ENCODE measurements around the gene EFCAB12.
"Not testable (repeated sequence)": the region's sequence is repeated elsewhere in the genome, so short reads cannot be mapped to it uniquely, and the experiment has no call there.

EFCAB12 gene

GRCh38 chr3:129404130-129404529 is 24.3 kb downstream of the EFCAB12 start:
- peaks cover 11% of the 10 kb centered on the region for H3K27me3 Mint-ChIP-seq
- H3K4me1 Mint-ChIP-seq: peaks cover 7% of the 10 kb centered on the region
- CTCF ChIA-PET: no interaction called here
- no peaks in the 10 kb centered on the region for H3K9me3 Mint-ChIP-seq
- no peak for DNase-seq
- H3K27ac Mint-ChIP-seq: no peak overlapping the region
- H3K36me3 Mint-ChIP-seq: no peaks in the 10 kb centered on the region
- no peak overlapping the region for H3K4me3 Mint-ChIP-seq

GRCh38 chr3:129403450-129403849 is 25.0 kb downstream of the EFCAB12 start:
- Mint-ChIP-seq H3K27ac (no peak overlapping the region), H3K9me3 (no peaks in the 10 kb centered on the region), H3K36me3 (peaks cover 4% of the 10 kb centered on the region), H3K27me3 (peaks cover 8% of the 10 kb centered on the region), H3K4me1 (peaks cover 11% of the 10 kb centered on the region), H3K4me3 (no peak overlapping the region)
- CTCF ChIA-PET: no interaction called here
- no peak for DNase-seq

DNA sequence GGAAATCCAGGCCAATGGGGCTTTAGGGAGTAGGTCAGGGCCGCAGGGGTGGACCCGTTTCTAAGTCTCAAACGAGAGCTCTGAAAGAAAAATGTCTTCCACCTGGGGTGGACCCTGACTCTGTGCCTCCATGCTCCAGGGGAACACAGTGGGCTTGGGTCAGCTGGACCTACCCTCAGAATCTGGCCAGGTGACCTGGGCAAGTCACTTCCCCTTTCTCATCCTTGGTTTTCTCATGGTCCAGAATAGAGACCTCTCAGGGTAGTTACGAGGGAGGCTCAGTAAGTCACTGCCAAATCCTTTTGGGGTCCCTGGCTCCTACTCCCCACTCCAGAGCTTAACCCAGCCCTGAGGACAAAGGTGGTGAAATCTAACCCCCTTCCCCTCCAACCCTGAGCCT is 25.8 kb downstream of the EFCAB12 start:
- Mint-ChIP-seq H3K27ac (no peak overlapping the region), H3K36me3 (peaks cover 5% of the 10 kb centered on the region), H3K9me3 (no peaks in the 10 kb centered on the region), H3K4me3 (no peak overlapping the region), H3K27me3 (peaks cover 4% of the 10 kb centered on the region), H3K4me1 (peaks cover 19% of the 10 kb centered on the region)
- DNase-seq: no peak
- CTCF ChIA-PET: no interaction called here

DNA sequence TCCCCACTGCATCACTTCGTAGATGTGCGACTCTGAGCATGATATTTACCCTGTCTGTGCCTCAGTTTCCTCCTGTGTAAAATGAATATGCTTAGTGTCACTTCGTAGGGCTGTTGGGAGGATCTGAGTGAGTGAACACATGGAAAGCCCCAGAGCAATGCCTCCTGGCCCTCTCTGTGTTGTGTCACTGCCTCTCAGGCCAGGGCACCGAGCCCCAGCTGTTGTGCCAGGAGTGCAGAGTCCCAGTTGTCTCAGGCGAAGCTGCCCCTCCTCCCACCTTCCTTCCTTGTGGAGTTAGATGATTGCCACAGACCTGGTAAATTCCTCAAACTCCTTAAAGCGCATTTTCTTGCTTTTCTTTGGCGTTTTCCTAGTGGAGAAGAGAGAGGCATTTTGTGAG is 26.2 kb downstream of the EFCAB12 start:
- H3K36me3 Mint-ChIP-seq: peaks cover 5% of the 10 kb centered on the region
- H3K4me3 Mint-ChIP-seq: no peak overlapping the region
- CTCF ChIA-PET: no interaction called here
- DNase-seq: no peak
- peaks cover 22% of the 10 kb centered on the region for H3K4me1 Mint-ChIP-seq
- no peak overlapping the region for H3K27ac Mint-ChIP-seq
- H3K9me3 Mint-ChIP-seq: no peaks in the 10 kb centered on the region
- peaks cover 4% of the 10 kb centered on the region for H3K27me3 Mint-ChIP-seq

GRCh38 chr3:129399895-129400357 is 28.5 kb downstream of the EFCAB12 start:
- Mint-ChIP-seq H3K4me3 (peak overlapping the region; percentile 94), H3K9me3 (no peaks in the 10 kb centered on the region), H3K27me3 (no peaks in the 10 kb centered on the region), H3K36me3 (peaks cover 19% of the 10 kb centered on the region), H3K4me1 (peaks cover 37% of the 10 kb centered on the region), H3K27ac (peak overlapping the region; percentile 92)
- no peak for DNase-seq
- CTCF ChIA-PET: interaction anchor here (0.7 to 3.3 kb wide), 15 partner anchors 9 to 782 kb away, joined by 3 to 15 read pairs (median 4); partner anchors contain the start of genes EFCAB12, IFT122 and MBD4

DNA sequence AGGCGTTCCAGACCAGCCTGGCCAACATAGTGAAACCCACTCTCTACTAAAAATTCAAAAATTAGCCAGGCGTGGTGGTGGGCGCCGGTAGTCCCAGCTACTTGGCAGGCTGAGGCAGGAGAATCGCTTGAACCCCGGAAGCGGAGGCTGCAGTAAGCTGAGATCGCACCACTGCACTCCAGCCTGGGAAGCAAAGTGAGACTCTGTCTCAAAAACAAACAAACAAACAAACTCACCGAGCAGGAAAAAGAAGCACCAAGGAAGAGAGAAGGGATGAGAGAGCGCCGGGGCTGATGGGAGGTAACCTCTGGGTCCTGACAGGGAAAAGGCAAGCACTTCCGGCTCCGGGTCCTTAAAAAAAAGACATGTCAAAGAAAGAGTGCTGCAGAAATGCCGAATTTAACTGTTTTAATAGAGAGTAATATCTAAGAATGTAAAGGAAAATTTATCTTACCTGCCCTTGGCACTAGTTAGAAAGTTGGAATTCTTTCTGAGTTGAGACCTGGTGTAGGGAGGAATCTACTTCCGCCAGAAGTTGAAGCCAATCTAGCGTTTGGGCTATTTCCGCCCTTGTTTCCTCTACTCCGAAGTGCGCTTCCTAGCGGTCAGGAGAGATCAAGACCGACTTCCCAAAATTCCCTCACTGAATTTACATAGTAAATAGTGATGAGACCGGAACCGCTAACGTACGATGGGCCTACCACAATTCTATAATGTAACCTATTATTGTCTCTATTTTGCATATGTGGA is 29.1 kb downstream of the EFCAB12 start:
- CTCF ChIA-PET: interaction anchor here (0.7 to 3.3 kb wide), 15 partner anchors 10 to 289 kb away, joined by 3 to 15 read pairs (median 4); partner anchors contain the start of genes EFCAB12, IFT122 and MBD4
- Mint-ChIP-seq H3K4me3 (peak overlapping the region; percentile 94), H3K36me3 (peaks cover 22% of the 10 kb centered on the region), H3K27me3 (no peaks in the 10 kb centered on the region), H3K4me1 (peaks cover 37% of the 10 kb centered on the region), H3K9me3 (no peaks in the 10 kb centered on the region), H3K27ac (peak overlapping the region; percentile 92)
- peak; percentile 82 for DNase-seq

DNA sequence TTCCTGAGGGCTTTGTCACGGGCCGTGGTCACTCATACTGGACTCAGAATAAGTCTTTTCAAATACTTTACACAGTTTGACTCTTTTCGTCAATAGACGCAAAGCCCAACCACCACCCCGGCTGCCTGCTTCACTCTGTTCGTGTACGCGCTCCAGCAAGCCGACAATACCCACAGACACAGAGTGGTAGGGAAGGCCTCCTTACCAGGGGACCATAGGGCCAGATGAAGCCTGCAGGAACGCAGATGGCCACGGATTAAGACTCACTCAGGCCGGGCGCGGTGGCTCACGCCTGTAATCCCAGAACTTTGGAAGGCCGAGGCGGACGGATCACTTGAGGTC is 29.7 kb downstream of the EFCAB12 start:
- Mint-ChIP-seq H3K4me3 (peak overlapping the region; percentile 94), H3K36me3 (peaks cover 23% of the 10 kb centered on the region), H3K9me3 (no peaks in the 10 kb centered on the region), H3K27me3 (no peaks in the 10 kb centered on the region), H3K4me1 (peaks cover 37% of the 10 kb centered on the region), H3K27ac (peak overlapping the region; percentile 92)
- peak; percentile 40 for DNase-seq
- CTCF ChIA-PET: interaction anchor here (1.2 to 3.3 kb wide), 4 partner anchors 14 to 40 kb away, joined by 3 to 15 read pairs (median 5); no protein-coding TSS in a partner anchor

- H3K4me3 Mint-ChIP-seq, CTCF ChIA-PET, DNase-seq, H3K27me3 Mint-ChIP-seq, H3K9me3 Mint-ChIP-seq, H3K27ac Mint-ChIP-seq: not testable (repeated sequence)
- H3K4me1 Mint-ChIP-seq: peaks cover 30% of the 10 kb centered on the region
- peaks cover 47% of the 10 kb centered on the region for H3K36me3 Mint-ChIP-seq
Measured at GRCh38 chr3:129393760-129394564, 34.5 kb downstream of the EFCAB12 start.

GRCh38 chr3:129393271-129393670 is 35.2 kb downstream of the EFCAB12 start:
- CTCF ChIA-PET: no interaction called here
- Mint-ChIP-seq H3K9me3 (no peaks in the 10 kb centered on the region), H3K27ac (no peak overlapping the region), H3K4me3 (no peak overlapping the region), H3K4me1 (peaks cover 24% of the 10 kb centered on the region), H3K27me3 (no peaks in the 10 kb centered on the region), H3K36me3 (peaks cover 46% of the 10 kb centered on the region)
- DNase-seq: no peak

GRCh38 chr3:129392106-129392887 is 36.1 kb downstream of the EFCAB12 start:
- H3K4me3 Mint-ChIP-seq, DNase-seq, H3K27me3 Mint-ChIP-seq, CTCF ChIA-PET, H3K9me3 Mint-ChIP-seq, H3K27ac Mint-ChIP-seq: not testable (repeated sequence)
- peaks cover 15% of the 10 kb centered on the region for H3K4me1 Mint-ChIP-seq
- H3K36me3 Mint-ChIP-seq: peaks cover 48% of the 10 kb centered on the region

DNA sequence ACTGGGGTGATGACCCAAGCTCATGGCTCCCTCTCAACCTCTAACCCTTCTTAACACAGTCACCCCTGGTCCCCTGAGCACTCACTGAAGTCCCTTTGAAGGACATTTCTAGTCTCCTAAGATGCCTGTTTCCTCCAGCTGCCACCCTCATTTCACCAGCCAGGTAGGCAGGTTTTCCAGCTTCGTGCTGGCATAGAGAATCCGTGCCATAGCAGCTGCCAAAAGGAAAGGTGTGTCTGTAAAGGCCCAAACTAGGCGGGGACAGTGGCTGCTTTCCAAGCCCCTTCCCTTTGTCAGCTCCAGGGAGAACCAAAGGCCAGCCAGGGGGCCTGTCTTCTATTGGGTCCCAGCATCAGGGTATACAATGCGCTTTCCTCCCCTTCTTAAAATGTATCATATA is 36.9 kb downstream of the EFCAB12 start:
- Mint-ChIP-seq H3K27ac (peak overlapping the region; percentile 55), H3K36me3 (peaks cover 48% of the 10 kb centered on the region)
- H3K27me3 Mint-ChIP-seq, H3K9me3 Mint-ChIP-seq, DNase-seq, H3K4me1 Mint-ChIP-seq, CTCF ChIA-PET, H3K4me3 Mint-ChIP-seq: not testable (repeated sequence)

GRCh38 chr3:129389572-129389937 is 38.9 kb downstream of the EFCAB12 start:
- H3K36me3 Mint-ChIP-seq: peaks cover 34% of the 10 kb centered on the region
- no peak overlapping the region for H3K27ac Mint-ChIP-seq
- CTCF ChIA-PET: no interaction called here
- H3K9me3 Mint-ChIP-seq: no peaks in the 10 kb centered on the region
- H3K4me1 Mint-ChIP-seq: no peaks in the 10 kb centered on the region
- no peak overlapping the region for H3K4me3 Mint-ChIP-seq
- DNase-seq: no peak
- no peaks in the 10 kb centered on the region for H3K27me3 Mint-ChIP-seq

DNA sequence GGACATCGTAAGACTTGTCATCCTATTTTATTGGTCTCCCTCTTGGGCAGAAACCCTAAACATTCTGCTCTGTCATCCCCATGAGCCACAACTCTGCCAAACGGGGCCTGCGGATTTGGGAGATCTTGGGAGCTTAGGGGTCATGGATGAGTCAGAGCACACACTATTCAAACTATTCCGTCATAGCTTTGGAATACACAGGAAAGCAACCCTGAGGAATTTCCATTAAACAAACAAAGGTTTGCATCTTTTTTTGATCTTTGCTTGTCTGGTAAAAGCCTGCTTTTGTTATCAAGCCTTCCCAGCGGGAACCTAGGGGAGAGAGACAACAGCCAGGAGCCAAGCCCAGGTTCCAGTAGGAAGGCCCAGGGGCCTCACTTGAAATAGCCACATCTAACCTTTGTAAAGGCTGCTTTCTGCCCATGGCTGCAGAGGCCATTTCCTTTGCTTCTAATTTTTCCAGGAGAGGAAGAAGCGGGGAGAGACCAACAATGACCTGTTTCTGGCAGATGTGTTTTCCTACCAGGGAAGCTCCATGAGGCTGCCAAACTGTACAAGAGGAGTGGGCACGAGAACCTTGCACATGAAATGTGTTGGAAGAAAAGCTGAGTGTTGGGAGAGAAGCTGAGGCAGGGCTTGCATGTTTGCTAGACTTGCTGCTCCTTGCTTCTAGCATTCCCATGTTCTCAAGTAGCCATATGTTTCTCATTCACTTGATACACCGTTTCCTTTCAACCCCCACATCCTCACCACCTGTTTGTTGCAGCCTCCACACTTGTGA is 39.5 kb downstream of the EFCAB12 start:
- H3K4me3 Mint-ChIP-seq, DNase-seq, H3K27me3 Mint-ChIP-seq, H3K9me3 Mint-ChIP-seq, CTCF ChIA-PET, H3K4me1 Mint-ChIP-seq, H3K27ac Mint-ChIP-seq: not testable (repeated sequence)
- peaks cover 32% of the 10 kb centered on the region for H3K36me3 Mint-ChIP-seq

Measured in activated naive CD4-positive, alpha-beta T cell treated with anti-CD3 and anti-CD28 coated beads, Interleukin-2, amount 10 ng/mL, durations not matched to agents 7 days and 5 days (primary cell).